Skin epidermis (tissue), 12 donors: ENCODE results near the gene ATP11A.

Experiments
- H3K27ac ChIP-seq, 21 experiments: fragments of 200-600 bp; sonication (generic) in 11 of 21; one replicate each; pipeline ENCODE4 v1.5.0; 2020; ENCODE audit warnings: mild to moderate bottlenecking in 3 of 21, inconsistent platforms in 2 of 21, moderate library complexity in 2 of 21
- H3K4me3 ChIP-seq, 7 experiments: fragments of 200-600 bp; sonication (generic) in 2 of 7; one replicate each; pipeline ENCODE4 v1.5.0; 2020; ENCODE audit warnings: inconsistent platforms in 2 of 7, mild to moderate bottlenecking in 2 of 7, moderate library complexity in 1 of 7

The ATP11A gene

GRCh38 chr13:112719556-112719955 is 29.7 kb downstream of the ATP11A start:
- H3K4me3 ChIP-seq = no peak overlapping the region
- no peak overlapping the region for H3K27ac ChIP-seq

GRCh38 chr13:112720251-112720650 is 30.4 kb downstream of the ATP11A start:
- Histone ChIP-seq H3K4me3 (no peak overlapping the region), H3K27ac (no peak overlapping the region)

GRCh38 chr13:112720814-112721197 is 31.0 kb downstream of the ATP11A start:
- no peak overlapping the region for H3K4me3 ChIP-seq
- H3K27ac ChIP-seq = peak overlapping the region in 1 of 21 experiments; percentile 24

- peak overlapping the region in 4 of 21 experiments; percentile 0 to 62 (median 22) for H3K27ac ChIP-seq
- no peak overlapping the region for H3K4me3 ChIP-seq
Observed at GRCh38 chr13:112721198-112722104, 31.6 kb downstream of the ATP11A start.

GRCh38 chr13:112722433-112723263 is 32.8 kb downstream of the ATP11A start:
- no peak overlapping the region for H3K4me3 ChIP-seq
- peak overlapping the region in 8 of 21 experiments; percentile 3 to 63 (median 19) for H3K27ac ChIP-seq

- Histone ChIP-seq H3K4me3 (no peak overlapping the region), H3K27ac (no peak overlapping the region)
Observed at GRCh38 chr13:112723771-112724170, 33.9 kb downstream of the ATP11A start.

- H3K4me3 ChIP-seq = no peak overlapping the region
- no peak overlapping the region for H3K27ac ChIP-seq
Observed at GRCh38 chr13:112724788-112725345, 35.0 kb downstream of the ATP11A start.

GRCh38 chr13:112725346-112726015 is 35.6 kb downstream of the ATP11A start:
- no peak overlapping the region for H3K27ac ChIP-seq

GRCh38 chr13:112726016-112726767 is 36.4 kb downstream of the ATP11A start:
- H3K4me3 ChIP-seq = no peak overlapping the region
- H3K27ac ChIP-seq = no peak overlapping the region

More at GRCh38 chr13:112725346-112726015, 35.6 kb downstream of the ATP11A start:
- no peak overlapping the region for H3K4me3 ChIP-seq

- no peak overlapping the region for H3K27ac ChIP-seq
- no peak overlapping the region for H3K4me3 ChIP-seq
Observed at GRCh38 chr13:112727581-112727980, 37.7 kb downstream of the ATP11A start.

- Histone ChIP-seq H3K27ac (no peak overlapping the region), H3K4me3 (no peak overlapping the region)
Observed at GRCh38 chr13:112728375-112729126, 38.7 kb downstream of the ATP11A start.

GRCh38 chr13:112729408-112729807 is 39.6 kb downstream of the ATP11A start:
- H3K27ac ChIP-seq = no peak overlapping the region
- no peak overlapping the region for H3K4me3 ChIP-seq

GRCh38 chr13:112730157-112730671 is 40.4 kb downstream of the ATP11A start:
- Histone ChIP-seq H3K27ac (no peak overlapping the region), H3K4me3 (no peak overlapping the region)

- no peak overlapping the region for H3K27ac ChIP-seq
Observed at GRCh38 chr13:112731667-112732616, 42.1 kb downstream of the ATP11A start.

GRCh38 chr13:112732679-112733078 is 42.8 kb downstream of the ATP11A start:
- H3K27ac ChIP-seq = no peak overlapping the region

More at GRCh38 chr13:112731667-112732616, 42.1 kb downstream of the ATP11A start:
- no peak overlapping the region for H3K4me3 ChIP-seq

GRCh38 chr13:112733112-112733511 is 43.3 kb downstream of the ATP11A start:
- H3K27ac ChIP-seq = no peak overlapping the region
- H3K4me3 ChIP-seq = no peak overlapping the region

More at GRCh38 chr13:112732679-112733078, 42.8 kb downstream of the ATP11A start:
- no peak overlapping the region for H3K4me3 ChIP-seq
